Ectodermal cell (in vitro differentiated cells): Measurements from ENCODE around the gene BCL11B.
"Not testable (repeated sequence)": the region's sequence is repeated elsewhere in the genome, so short reads cannot be mapped to it uniquely, and the experiment has no call there.

Experiments used
- H3K27ac ChIP-seq: 2 replicates; pipeline ENCODE4 v1.7.0; 2013; ENCODE audit warnings: mild to moderate bottlenecking, low read depth, low read length; ENCODE audit not compliant: insufficient read depth, poor library complexity, severe bottlenecking
- H3K27me3 ChIP-seq: 2 replicates; pipeline ENCODE4 v1.7.0; 2013; ENCODE audit warnings: mild to moderate bottlenecking, low read length; ENCODE audit not compliant: insufficient read depth, control insufficient read depth, poor library complexity, severe bottlenecking
- H3K36me3 ChIP-seq: one replicate; pipeline ENCODE4 v1.7.0; 2013; ENCODE audit warnings: low read length; ENCODE audit not compliant: control insufficient read depth, insufficient read depth
- H3K4me1 ChIP-seq: one replicate; pipeline ENCODE4 v1.7.0; 2013; ENCODE audit warnings: low read length; ENCODE audit not compliant: control insufficient read depth, insufficient read depth
- H3K4me3 ChIP-seq: 2 replicates; pipeline ENCODE4 v1.7.0; 2013; ENCODE audit warnings: low read depth, low read length, control low read depth; ENCODE audit not compliant: insufficient read depth
- H3K9me3 ChIP-seq: 2 replicates; pipeline ENCODE4 v1.7.0; 2013; ENCODE audit warnings: mild to moderate bottlenecking, low read length, moderate library complexity; ENCODE audit not compliant: control insufficient read depth
- WGBS, 2 experiments: methylation state at CpG; one replicate each; pipeline ENCODE4 v1.1.7; 2013; ENCODE audit warnings: missing lambda C conversion rate in 2 of 2; 5-methylcytosine and 5-hydroxymethylcytosine counted together

BCL11B gene

GRCh38 chr14:99189201-99189801 is 82.7 kb downstream of the BCL11B start:
- Histone ChIP-seq H3K4me1 (peaks cover 6% of the 10 kb centered on the region), H3K27ac (no peak overlapping the region), H3K9me3 (no peaks in the 10 kb centered on the region), H3K27me3 (no peaks in the 10 kb centered on the region), H3K4me3 (no peak overlapping the region), H3K36me3 (no peaks in the 10 kb centered on the region)
- whole genome bisulfite sequencing, 2 experiments: 93 to 94% methylated on average over 26 of the region's 26 CpGs

GRCh38 chr14:99188731-99189191 is 83.2 kb downstream of the BCL11B start:
- H3K4me3 ChIP-seq: no peak overlapping the region
- no peaks in the 10 kb centered on the region for H3K27me3 ChIP-seq
- H3K9me3 ChIP-seq: no peaks in the 10 kb centered on the region
- no peaks in the 10 kb centered on the region for H3K36me3 ChIP-seq
- WGBS, 2 experiments: 82 to 83% methylated on average over 19 of the region's 19 CpGs
- H3K27ac ChIP-seq: no peak overlapping the region
- peaks cover 6% of the 10 kb centered on the region for H3K4me1 ChIP-seq

- H3K4me3 ChIP-seq: no peak overlapping the region
- WGBS, 2 experiments: 87 to 92% methylated on average over 7 to 8 of the region's 8 CpGs
- no peaks in the 10 kb centered on the region for H3K9me3 ChIP-seq
- no peaks in the 10 kb centered on the region for H3K36me3 ChIP-seq
- H3K4me1 ChIP-seq: peaks cover 6% of the 10 kb centered on the region
- no peak overlapping the region for H3K27ac ChIP-seq
- H3K27me3 ChIP-seq: no peaks in the 10 kb centered on the region
These were observed 84.1 kb downstream of the BCL11B start for GRCh38 chr14:99187858-99188257.

- WGBS, 2 experiments: 94% methylated on average over 16 of the region's 16 CpGs
- Histone ChIP-seq H3K27me3 (no peaks in the 10 kb centered on the region), H3K9me3 (no peaks in the 10 kb centered on the region), H3K4me3 (no peak overlapping the region), H3K4me1 (peaks cover 6% of the 10 kb centered on the region), H3K36me3 (no peaks in the 10 kb centered on the region), H3K27ac (no peak overlapping the region)
These were observed 84.9 kb downstream of the BCL11B start for GRCh38 chr14:99186956-99187690.

GRCh38 chr14:99186336-99186735 is 85.7 kb downstream of the BCL11B start:
- H3K27me3 ChIP-seq, H3K27ac ChIP-seq, H3K36me3 ChIP-seq, H3K9me3 ChIP-seq, H3K4me3 ChIP-seq, H3K4me1 ChIP-seq: not testable (repeated sequence)
- 94 to 96% methylated on average over 8 of the region's 8 CpGs for WGBS, 2 experiments

- Histone ChIP-seq H3K4me1 (no peaks in the 10 kb centered on the region), H3K27ac (no peak overlapping the region), H3K36me3 (no peaks in the 10 kb centered on the region), H3K27me3 (no peaks in the 10 kb centered on the region), H3K4me3 (no peak overlapping the region), H3K9me3 (no peaks in the 10 kb centered on the region)
- 93 to 95% methylated on average over 16 of the region's 16 CpGs for WGBS, 2 experiments
These were observed 86.4 kb downstream of the BCL11B start for GRCh38 chr14:99185436-99186068.

- Histone ChIP-seq H3K4me3 (no peak overlapping the region), H3K9me3 (no peaks in the 10 kb centered on the region), H3K27ac (no peak overlapping the region), H3K4me1 (no peaks in the 10 kb centered on the region), H3K36me3 (no peaks in the 10 kb centered on the region), H3K27me3 (no peaks in the 10 kb centered on the region)
- WGBS, 2 experiments: 93% methylated on average over 8 of the region's 8 CpGs
These were observed 88.3 kb downstream of the BCL11B start for GRCh38 chr14:99183716-99184115.

GRCh38 chr14:99183311-99183710 is 88.7 kb downstream of the BCL11B start:
- Histone ChIP-seq H3K4me1 (no peaks in the 10 kb centered on the region), H3K4me3 (no peak overlapping the region), H3K27me3 (no peaks in the 10 kb centered on the region), H3K27ac (no peak overlapping the region), H3K9me3 (no peaks in the 10 kb centered on the region), H3K36me3 (no peaks in the 10 kb centered on the region)
- WGBS, 2 experiments: 93 to 95% methylated on average over 12 of the region's 12 CpGs

GRCh38 chr14:99182548-99183250 is 89.3 kb downstream of the BCL11B start:
- WGBS, 2 experiments: 95 to 97% methylated on average over 5 to 6 of the region's 6 CpGs
- Histone ChIP-seq H3K27me3 (no peaks in the 10 kb centered on the region), H3K27ac (no peak overlapping the region), H3K4me3 (no peak overlapping the region), H3K9me3 (no peaks in the 10 kb centered on the region), H3K4me1 (no peaks in the 10 kb centered on the region), H3K36me3 (no peaks in the 10 kb centered on the region)
